ENCODE results near the gene C3orf52.
A peak's percentile ranks its signal among the peaks of the same experiment; 100 is the strongest.
"Not testable (repeated sequence)": the region's sequence is repeated elsewhere in the genome, so short reads cannot be mapped to it uniquely, and the experiment has no call there.

Gene C3orf52, protein sequence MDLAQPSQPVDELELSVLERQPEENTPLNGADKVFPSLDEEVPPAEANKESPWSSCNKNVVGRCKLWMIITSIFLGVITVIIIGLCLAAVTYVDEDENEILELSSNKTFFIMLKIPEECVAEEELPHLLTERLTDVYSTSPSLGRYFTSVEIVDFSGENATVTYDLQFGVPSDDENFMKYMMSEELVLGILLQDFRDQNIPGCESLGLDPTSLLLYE

DNA sequence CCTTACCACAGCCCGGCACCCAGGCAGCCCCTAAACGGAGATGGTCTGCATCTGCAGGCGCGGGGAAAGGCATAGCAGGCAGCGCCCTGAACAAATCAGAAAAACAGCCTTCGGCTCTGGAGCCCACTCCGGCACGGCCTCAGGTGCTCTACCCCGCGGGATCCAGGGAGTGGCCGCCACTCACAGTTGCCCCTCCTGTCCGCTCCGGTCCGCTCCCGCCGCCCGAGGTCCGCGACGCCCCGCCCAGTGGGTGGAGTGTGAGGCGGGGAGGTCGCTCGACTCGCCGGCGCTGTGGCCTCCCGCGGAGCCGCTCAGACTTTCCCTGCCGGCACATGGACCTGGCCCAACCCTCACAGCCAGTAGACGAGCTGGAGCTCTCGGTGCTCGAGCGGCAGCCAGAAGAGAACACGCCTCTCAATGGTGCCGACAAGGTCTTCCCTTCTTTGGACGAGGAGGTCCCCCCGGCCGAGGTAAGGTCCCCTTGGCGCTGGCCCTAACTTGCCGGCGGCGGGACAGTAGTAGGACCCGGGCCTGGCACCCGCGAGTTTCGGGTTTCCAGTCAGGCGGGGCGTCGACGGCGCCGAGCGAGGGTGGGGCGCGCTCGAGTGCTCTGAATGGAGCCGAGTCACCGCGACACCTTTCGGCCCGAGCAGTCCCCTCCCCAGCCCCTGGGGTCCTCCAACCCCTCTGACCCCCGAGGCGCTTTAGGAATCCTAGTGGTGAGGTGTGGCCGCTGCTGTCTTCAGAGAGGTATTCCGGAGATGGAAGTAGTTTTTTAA lies at the start of gene C3orf52:
C3orf52 (plus strand) TSS at position 314 of the 779 bp plus-strand sequence; CDS start at position 333, 19 bp downstream.
- TF ChIP-seq, protein P1, sequence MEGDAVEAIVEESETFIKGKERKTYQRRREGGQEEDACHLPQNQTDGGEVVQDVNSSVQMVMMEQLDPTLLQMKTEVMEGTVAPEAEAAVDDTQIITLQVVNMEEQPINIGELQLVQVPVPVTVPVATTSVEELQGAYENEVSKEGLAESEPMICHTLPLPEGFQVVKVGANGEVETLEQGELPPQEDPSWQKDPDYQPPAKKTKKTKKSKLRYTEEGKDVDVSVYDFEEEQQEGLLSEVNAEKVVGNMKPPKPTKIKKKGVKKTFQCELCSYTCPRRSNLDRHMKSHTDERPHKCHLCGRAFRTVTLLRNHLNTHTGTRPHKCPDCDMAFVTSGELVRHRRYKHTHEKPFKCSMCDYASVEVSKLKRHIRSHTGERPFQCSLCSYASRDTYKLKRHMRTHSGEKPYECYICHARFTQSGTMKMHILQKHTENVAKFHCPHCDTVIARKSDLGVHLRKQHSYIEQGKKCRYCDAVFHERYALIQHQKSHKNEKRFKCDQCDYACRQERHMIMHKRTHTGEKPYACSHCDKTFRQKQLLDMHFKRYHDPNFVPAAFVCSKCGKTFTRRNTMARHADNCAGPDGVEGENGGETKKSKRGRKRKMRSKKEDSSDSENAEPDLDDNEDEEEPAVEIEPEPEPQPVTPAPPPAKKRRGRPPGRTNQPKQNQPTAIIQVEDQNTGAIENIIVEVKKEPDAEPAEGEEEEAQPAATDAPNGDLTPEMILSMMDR (conservative IDR thresholded peaks at IDR 0.05; ENCODE audit: low read length), result 0 out of 2 replicates have a peak, but pooled peaks have one; percentile 15
- peak; percentile 65 for DNase-seq (ENCODE audit: low read depth)
- H3K4me3 ChIP-seq (ENCODE audit: low read length), result peak within 1 kb of the TSS; percentile 74

DNA sequence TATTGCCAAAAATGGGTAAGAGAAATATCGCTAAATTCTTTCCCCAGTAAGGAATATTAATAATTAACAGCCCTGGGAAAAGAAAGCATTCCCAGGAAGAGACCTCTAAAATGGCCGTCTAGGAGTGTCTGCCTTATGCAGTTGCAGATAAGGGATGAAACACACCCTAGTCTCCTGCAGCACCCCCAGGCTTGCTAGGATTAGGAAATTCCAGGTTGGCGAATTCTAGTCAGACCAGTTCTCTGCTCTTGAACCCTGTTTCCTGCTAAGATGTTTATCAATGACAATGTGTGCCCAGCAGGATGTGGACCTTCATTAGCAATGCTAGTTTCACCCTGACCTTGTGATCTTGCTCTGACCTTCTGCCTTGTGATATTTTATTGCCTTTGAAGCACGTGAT lies 49.0 kb upstream of the C3orf52 start:
- H3K4me3 ChIP-seq (ENCODE audit: low read length), result not testable (repeated sequence)

DNA sequence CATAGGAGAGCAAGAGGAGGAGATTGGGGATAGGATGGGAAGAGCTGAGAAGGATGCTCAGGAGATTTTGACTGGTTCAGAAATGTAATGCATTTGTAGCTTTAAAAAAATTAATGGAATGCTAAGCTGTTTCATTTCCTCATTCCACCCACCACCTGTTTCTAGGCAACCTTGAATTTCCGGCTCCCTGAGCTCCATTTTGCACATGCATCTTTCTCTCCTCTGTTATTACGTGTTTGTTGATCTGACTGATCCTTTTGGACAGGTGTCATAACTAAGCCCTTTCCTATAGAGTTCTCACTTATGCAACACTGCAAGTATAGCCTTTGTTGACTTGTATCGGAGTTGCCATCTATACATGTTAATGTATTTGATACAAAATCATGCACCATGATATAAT lies 47.3 kb upstream of the C3orf52 start:
- DNase-seq (ENCODE audit: low read depth), result peak; percentile 26
- TF ChIP-seq, protein P1 (conservative IDR thresholded peaks at IDR 0.05; ENCODE audit: low read length), result no peak
- H3K4me3 ChIP-seq (ENCODE audit: low read length), result no peak overlapping the region

More for the DNA sequence above, 49.0 kb upstream of the C3orf52 start:
- not testable (repeated sequence) for DNase-seq (ENCODE audit: low read depth)

DNA sequence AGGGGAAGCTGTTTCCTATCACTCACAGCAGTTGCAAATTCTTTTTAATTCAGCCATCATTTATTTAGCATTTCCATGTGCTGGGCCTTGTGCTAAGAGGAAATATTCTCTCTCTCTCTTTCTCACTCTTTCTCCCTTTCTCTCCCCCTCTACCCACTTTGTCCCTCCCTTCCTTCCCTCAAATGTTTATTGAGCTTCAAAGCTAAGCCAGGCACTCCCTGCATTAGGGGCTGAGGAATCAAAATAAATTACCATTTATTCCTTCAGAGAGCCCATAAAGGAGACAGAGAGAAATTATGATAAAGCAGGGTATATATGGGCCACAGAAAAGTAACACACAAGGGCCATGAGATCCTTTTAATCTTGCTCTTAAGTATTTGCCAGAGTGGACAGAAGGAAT lies 44.9 kb upstream of the C3orf52 start:
- TF ChIP-seq, protein P1 (conservative IDR thresholded peaks at IDR 0.05; ENCODE audit: low read length), result no peak
- DNase-seq (ENCODE audit: low read depth), result no peak
- H3K4me3 ChIP-seq (ENCODE audit: low read length), result no peak overlapping the region

DNA sequence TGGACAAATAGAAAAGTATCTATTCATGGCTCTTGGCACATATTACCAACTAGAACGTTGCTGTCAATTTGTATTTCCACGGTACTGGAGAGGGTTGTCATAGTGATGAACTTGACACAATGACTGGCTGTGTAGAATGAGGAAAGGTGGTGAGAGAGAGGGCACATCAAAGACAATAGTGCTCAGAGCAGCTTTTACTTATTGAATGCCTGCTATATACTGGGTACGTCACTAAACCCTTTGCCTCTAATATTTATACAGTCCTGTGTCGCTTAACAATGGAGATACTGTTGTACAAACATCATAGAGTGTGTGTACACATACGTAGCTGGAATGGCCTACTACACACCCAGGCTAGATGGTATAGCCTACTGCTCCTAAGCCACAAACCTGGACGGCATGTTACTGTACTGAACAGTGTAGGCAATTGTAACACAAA lies 43.3 kb upstream of the C3orf52 start:
- H3K4me3 ChIP-seq (ENCODE audit: low read length), result no peak overlapping the region
- no peak for DNase-seq (ENCODE audit: low read depth)
- TF ChIP-seq, protein P1 (conservative IDR thresholded peaks at IDR 0.05; ENCODE audit: low read length), result no peak

DNA sequence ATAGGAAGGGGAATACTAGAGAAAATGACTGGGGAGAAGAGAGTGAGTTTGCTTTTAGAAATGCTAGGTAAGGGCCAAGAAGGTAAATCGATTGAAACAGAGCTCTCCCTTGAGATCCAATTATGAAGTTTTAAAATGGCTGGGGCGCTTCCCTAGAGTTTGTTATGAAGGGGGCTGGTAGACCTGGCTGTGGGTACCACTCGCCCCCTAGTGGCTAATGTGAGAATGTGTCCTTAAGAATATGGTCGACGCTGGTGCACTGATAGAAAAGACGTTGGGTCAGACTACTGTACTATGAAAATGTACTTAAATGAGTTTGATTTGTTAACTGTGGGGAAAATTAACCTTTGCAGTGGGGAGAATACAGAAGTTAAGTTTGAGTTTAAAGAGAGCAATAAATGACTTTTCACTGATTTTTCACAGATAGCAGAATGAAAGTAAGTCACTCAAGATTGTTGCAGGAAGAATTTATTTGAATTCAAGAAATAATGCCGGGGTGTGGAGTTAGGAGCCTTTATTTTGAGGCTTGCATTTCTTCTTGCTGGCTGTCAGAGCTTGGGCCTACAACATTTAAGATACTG lies 42.5 kb upstream of the C3orf52 start:
- peak; percentile 76 for DNase-seq (ENCODE audit: low read depth)
- H3K4me3 ChIP-seq (ENCODE audit: low read length), result no peak overlapping the region
- TF ChIP-seq, protein P1 (conservative IDR thresholded peaks at IDR 0.05; ENCODE audit: low read length), result peak; percentile 94

DNA sequence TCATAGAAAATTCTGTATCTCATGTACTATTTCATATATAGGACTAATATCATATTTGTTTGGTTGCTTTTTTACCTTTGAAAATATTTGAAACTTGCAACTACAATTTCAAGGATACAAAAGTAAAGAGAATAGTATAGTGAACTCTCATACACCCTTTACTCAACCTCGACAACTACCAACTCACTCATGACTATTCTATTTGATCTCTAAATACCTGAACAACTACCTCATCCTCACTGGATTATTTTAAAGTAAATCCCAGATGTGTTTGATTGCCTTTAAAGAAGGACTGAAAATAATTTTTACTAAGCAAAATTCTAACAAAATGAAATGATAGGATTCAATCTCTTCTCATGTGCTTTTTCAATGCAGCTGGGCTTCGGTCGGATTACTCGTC lies 39.6 kb upstream of the C3orf52 start:
- H3K4me3 ChIP-seq (ENCODE audit: low read length), result no peak overlapping the region
- no peak for DNase-seq (ENCODE audit: low read depth)
- TF ChIP-seq, protein P1 (conservative IDR thresholded peaks at IDR 0.05; ENCODE audit: low read length), result no peak
